MV-4-11 (cell line): ENCODE measurements around the gene SIVA1.

Experiments
- DNase-seq: peaks from one replicate; lab custom pipeline; 2025; lab: John Stamatoyannopoulos, UW

The SIVA1 gene

DNA sequence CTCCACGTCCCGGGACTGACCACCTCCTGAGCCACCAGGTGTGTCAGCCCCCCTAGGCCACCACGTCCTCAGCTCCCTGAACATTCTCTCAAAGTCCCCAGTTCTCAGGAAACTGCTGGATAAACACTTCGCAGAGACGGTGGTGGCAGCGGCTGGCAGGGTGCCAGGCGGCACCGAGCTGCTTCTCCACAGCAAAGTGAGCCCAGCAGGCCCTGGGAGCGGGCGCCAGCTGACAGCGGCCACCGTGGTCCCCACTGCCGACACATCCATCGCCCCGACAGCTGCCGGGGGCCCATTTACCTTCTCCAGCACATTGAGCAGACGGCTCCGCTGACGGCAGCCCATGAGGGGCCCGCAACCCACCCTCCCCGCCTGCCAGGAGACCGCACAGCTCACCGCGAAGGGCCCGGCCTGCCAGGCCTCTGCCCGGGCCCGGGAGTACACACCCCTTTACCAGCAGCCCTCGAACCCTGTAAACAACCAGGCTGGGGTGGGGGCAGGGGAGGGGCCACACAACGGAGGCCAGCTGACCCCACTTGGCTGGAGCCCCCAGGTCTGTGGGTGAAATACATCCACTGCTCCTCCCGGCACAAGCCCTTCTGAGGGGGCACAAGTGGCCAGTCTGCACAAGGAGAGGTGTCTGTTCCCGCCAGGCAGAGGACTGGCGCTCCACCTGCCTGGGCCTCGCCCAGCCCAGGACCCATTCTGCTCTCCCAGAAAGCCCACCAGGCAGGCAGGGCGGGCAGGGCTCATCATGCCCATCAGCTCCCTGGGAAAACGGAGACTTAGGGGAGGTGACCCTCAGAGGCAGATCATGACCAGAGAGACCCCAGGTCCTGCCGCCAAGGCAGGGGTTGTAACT lies 32.1 kb downstream of the SIVA1 start:
- no peak for DNase-seq

DNA sequence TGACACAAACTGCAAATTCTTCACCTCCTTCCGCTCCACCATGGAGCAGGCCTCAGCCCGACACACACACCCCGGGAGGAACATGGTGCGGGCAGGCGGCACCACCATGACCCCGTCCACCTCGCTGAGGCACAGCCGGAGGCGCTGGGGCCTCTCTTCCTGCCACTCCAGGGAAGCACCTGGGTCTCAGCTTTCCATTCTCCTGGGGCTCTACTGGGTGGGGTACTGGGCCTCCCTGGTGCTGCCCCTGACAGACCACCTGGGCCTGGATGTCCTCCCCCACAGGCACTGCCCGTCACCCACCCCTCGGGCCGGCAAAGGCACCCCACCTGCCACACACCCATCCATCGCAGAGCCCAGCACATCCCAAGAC lies 32.7 kb downstream of the SIVA1 start:
- DNase-seq = no peak

DNA sequence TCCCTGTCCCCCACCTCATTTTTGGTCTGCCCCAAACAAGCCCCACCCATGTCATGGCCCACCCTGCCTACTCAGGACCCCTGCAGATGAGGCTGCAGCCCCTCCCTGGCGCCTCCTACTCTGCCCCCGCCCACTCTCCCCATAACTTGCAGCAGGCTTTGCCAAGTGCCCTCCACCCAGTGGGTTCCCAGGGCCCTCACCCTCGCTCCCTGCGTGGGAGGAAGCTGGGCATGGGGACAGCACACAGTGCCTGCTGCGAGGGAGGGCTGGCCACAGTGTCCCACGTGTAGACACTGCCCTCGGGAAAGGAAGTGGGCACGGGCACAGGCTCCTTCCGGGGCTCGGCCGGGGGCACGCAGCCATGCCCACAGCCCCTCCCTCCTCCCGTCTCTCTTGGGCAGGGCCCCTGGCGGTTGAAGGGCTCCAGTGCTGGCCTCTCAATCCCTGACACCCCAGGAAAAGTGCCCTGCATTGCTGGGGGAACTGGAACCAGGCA lies 33.2 kb downstream of the SIVA1 start:
- DNase-seq = no peak

DNA sequence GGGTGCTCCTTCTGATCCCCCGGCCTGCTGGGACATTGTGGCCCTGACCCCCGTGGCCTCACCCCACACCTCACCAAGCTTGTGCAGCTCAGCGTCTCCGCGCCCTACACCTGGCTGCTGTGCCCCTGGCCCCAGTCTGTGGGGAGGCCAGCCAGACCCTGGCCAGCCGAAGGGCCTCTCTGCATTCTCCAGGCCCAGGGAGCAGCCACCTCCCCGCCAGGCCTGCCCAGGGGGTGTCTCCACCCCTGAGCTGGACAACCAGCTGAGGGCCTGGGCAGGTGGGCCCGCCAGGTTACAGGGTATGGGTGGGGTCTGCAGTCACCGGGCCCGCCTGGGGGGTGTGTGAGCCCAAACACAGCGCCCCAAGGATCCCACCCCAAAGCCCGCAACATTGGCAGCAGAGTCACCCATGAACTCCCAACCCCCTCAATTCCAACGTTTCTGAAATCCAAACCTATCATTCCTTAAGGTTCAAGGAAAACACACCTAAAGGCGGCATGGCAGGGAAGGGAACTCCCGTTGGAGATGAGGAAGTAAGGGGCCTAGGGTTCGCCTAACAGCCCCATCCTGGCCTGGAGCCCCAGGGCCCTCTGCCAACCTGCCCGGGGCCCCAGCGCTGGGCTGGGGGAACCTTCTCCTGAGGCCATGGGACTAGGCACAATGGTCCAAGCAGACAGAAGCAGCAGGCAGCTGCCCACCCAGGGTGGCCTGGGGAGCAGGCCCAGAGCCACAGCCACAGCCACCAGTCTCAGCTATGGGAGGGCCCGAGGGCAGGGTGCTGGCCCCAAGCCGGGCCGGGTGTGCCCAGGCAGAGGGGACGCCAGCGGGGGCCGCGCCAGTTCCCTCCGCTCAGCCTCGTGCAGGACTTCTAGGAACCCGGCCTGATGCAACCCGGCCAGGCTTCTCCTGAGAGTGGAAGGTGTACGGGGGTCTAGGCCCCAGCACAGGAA lies 34.1 kb downstream of the SIVA1 start:
- no peak for DNase-seq

DNA sequence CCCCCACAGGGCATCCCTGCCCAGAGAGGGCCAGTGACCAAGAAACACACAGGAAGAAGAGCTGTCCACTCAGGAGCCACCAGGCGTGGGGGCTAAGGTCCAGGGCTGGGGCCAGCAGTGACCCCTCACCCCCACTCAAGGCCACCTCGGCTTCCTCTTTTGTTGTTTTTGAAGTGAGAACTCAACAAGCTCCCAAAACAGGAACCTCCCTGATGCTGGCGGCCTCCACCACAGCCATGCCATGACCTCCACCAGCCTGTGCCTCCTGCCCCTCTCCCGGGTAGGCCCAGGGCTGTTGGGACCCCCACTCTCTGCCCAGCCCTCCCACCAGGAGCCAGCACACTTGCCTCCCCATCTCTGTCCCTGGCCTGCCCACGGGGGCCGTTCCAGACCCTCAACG lies 34.8 kb downstream of the SIVA1 start:
- peak; percentile 63 for DNase-seq

DNA sequence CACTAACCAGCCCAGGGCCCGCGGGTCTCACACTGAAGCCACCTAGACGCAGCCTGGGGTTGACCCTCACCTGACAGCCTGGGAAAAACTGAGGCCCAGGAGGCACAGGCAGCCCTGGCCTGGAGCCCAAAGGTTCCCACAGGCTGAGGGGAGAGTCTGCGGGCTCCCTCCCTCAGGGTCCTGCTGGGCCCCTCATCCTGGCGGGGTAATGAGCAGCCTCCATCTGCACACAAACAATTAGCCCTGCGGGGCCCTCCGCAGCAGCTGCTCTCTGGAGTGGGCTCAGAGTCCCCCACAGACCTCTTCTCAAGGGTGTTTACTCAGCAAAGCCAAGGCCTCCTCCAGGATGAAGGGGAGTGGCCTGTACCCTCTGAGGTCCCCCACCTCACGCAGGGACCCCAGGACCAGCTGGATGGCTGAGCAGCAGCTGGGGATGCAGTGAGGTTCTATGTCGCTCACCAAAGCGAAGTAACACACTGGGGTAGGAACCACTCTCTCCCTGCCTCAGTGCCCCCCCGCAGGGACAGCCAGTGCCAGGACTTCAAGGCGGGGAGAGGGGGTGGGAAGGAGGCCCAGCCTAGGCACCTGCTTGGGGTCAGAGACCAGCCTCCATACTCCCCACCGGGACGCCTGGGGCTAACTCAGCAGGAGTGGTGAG lies 35.3 kb downstream of the SIVA1 start:
- DNase-seq = no peak

DNA sequence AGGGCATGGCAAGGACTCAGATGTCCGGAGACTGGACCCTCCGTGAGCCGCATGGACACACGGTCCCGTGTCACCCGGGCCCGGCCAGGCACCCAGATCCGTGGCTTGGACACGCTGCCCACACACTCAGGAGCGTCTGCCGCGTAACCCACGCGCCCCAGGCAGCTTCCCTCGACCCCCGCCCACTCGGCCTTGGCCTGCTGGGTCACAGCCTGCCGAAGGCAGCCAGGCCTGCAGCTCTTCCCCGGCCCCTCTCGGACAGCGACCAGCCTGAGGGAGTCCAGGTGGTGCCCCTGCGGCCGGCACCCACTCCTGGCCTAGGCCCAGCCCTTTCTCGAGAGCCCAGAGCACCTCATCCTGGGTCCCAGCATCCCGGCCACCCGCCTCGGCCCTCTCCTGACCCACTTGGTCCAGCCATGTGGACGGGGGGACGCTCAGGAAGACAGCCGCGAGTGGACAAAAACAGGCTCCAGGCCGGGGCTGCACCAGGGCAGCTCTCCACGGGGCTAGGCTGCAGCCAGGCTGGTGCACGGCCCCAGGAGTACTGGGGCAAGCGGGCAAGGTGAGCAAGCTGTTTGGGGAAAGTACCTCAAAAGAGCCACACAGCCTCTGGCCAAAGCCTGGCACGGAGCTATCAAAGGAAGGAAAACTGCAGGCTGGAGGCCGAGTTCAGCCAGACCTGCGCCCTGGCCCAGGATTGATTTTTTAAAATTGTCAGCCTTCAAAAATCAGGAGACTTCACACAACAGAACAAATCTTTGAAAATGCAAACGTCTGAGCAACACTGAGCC lies 36.1 kb downstream of the SIVA1 start:
- DNase-seq = no peak

DNA sequence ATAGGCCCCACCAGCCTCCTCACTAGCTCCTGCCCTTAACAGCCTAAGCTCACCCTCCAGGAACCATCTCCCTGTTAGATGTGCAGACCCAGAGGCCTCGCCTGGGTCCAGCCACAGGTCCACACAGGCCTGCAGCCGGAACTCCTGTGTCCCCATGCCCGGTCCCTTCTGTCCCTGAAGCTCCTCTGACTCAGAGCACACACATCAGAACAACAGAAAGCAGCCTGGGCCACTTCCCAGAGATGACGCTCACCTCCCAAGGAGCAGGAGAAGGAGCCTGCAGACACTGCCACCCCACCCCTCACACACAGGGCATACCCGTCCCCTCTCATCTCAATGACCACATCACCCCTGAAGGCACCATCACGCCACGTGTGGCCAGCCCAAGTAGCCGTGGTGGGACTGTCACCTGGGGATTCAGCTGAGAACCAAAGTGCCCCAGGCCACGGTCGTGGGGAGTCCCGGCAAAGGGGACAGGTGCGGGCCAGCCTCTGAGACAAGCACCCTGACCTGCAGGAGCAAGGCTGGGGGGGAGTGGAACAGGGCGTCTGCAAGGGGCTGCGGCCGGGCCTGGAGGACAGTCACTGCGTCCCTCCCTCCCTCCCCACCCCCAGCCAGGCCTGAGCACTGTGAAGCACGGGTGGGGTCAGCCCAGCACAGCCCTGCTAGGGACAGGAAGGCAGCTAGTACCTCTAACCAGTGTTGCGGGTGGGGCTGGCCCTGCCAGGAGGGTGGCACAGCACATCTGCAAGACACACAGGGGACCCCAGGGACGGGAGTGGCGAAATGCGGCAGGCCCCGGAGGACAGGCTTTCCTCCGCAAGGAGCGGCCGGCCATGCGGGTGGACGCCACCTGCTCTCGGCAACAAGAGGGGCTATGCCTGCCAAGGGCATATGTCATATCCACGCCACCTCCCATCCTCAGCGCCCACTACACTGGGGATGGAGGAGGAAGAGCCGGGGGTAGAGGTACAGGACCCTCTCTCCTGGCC lies 37.1 kb downstream of the SIVA1 start:
- DNase-seq = no peak

DNA sequence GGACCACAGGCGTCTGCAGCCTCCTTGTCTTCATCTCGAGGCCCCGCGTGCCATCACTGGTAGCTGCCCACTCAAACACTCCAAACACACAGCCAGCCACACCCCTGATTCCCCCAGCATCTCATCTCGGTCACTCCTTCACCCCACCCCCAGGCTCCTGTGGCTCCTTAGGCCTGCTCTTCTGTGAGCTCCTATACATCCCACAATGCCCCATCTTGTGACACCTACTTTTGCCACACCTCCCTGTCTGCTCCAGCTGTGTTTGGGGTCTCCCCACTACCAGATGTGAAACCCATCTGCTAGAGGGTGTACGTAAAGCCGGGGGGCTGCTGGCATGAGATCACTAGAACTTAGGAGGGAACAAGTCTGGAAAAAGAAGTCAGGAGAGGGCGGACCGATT lies 38.5 kb downstream of the SIVA1 start:
- DNase-seq = no peak

DNA sequence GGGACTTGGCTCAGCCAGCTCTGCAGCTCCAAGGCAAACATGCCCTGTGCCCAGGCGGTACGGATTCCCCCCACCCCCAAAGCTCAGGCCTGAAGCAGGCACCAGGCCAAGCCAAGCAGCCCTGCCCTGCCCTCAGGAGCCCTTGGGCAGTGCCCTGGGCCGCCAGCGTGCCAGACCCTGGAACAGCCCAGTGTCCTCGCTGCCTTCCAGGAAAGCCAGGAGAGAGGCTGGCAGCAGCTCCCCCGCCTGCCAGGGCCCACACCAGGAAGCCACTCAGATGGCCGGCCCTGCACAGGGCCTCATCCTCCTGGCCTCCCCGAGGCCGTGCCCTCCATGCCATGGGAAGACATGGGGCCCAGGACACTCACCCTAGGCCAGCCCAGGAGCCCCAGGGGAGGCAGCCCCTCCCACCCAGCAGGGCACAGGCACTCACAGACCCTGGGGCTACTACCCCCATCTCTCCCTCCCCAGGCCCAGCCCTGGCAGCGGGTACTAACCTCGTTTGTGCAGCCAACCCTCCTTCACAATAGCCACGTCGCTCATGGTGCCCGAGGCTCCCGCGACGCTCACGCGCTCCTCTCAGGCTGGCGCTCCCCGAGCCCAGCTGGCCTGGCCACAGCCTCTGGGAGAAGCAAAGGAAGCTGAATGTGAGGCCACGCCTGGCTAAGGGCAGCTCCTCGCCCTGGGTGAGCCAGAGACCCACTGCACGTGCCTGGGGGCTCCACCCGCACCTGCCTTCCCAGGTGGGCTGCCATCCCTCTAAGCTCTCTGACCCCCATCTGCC lies 39.3 kb downstream of the SIVA1 start:
- DNase-seq = no peak

DNA sequence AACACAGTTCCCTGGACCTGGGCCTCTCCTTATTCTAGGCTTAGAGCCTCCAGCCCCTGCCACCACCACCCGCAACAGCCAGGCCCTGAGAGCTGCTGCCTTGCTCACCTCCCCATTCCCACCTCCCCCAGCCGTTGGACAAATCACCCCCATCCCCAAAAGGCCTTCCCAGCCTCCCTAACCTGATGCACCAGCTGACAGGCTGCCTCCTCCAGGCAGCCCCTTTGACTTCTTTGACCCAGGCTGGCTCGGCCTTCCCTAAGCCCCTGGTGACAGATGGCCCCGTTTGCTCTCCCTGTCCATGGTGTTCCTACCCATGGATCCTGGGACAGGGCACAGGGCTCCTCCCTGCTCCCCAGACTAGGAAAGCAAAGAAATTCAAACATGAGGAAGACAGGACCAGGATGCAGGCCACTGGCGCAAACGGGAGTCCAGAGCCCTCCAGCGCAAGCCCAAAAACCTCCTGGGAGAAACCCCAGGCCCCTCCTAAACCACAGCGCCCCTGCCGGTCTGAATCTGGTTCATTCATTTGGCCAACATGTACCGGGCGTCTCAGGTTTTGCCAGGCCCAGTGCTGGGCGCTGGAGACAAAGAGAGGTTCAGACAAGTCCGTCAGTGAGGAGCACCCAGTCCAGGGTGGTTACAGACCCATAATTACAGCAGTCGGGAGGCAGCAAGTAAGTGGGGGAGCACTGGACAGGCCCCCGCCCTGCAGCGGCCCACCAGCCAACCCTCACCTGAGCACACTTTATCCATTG lies 40.2 kb downstream of the SIVA1 start:
- DNase-seq = no peak

DNA sequence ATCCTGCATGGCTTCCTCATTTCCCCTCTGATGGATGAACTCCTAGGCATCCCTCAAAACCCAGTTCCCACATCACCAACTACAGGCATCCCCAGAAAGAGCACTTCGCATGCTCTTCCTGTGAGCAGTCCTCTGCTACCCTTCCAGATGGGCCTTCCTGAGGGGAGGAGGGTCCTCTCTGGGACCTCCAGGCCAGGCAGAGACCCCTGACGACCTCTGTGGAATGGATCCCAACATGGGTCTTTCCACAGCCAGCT lies 40.7 kb downstream of the SIVA1 start:
- DNase-seq = no peak

DNA sequence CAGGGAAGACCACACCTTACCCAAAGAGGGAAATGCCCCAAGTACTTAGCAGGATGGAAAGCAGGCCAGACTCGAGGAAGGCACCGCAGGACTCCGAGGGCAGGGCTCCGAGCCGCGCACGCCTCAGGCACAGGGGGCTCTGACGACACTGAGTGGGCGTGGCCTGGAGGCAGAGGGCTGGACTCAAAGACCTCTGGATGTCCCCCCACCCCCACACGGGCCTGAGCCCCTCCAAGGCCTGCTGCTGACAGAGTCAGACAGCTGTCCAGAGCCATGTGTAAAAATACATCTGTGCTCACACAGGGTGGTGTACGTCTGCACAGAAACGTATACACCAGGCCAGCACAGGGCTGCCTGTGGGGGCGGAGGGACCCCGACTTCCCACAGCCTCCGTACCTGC lies 41.2 kb downstream of the SIVA1 start:
- peak; percentile 27 for DNase-seq

DNA sequence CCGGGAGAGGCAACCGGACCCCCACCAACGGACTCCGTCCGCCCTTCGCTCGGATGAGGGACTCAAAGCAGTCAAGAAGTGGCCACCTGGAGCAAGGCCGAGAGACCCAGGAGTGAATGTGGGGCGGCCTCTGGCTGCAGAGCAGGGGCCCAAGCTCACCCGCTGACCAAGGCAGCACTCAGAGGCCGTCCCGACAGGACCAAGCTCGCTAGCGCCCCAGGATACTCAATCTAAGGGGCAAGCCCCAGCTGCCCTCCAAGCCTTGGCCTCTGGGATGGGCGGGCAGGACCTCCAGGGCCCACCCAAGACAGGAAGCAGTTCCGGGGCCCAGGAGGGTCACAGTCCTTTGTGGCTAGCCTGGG lies 41.7 kb downstream of the SIVA1 start:
- no peak for DNase-seq

DNA sequence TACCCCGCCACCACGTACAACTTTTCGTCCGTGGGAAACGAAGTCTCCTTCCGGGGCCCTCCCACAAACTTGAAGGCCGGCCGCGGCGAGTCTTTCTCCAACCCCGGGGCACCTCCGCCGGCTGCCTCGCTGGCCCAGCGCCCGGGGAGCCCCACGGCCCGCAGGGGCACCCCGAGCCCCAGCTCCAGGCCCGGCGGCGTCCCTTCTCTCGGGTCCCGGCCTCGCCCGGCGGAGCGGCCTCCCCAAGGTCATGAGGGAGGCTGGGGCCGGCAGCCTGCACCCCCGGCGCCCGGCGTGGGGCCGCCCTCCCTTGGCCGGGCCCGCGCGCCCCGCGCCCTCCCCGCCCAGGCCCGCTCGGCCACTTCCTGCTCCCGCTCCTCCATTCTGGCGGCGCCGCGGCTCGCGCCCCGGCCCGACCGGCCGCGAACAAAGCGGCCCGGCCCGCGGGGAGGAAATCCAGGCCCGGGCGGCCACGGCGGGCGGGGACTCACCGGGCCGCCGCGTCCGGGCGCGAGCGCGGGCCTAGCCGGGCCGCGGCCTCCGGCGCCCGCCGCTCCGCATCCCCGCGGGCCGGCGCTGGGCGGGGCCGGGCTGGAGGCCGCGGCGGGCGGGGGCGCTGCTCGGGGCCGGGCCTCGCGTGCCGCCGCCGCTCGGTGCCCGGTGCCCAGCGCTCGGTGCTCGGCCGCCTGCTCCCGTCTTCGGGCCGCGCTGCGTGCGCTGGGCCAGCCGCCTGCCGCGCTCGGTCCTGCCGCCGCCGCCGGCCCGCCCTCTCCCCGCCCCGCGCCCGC lies 42.2 kb downstream of the SIVA1 start, which contains the start of gene AKT1:
AKT1 (minus strand) TSS at position 756 of the 788 bp plus-strand sequence. CDS start 3,105 bp downstream, outside the sequence.
- no peak for DNase-seq

DNA sequence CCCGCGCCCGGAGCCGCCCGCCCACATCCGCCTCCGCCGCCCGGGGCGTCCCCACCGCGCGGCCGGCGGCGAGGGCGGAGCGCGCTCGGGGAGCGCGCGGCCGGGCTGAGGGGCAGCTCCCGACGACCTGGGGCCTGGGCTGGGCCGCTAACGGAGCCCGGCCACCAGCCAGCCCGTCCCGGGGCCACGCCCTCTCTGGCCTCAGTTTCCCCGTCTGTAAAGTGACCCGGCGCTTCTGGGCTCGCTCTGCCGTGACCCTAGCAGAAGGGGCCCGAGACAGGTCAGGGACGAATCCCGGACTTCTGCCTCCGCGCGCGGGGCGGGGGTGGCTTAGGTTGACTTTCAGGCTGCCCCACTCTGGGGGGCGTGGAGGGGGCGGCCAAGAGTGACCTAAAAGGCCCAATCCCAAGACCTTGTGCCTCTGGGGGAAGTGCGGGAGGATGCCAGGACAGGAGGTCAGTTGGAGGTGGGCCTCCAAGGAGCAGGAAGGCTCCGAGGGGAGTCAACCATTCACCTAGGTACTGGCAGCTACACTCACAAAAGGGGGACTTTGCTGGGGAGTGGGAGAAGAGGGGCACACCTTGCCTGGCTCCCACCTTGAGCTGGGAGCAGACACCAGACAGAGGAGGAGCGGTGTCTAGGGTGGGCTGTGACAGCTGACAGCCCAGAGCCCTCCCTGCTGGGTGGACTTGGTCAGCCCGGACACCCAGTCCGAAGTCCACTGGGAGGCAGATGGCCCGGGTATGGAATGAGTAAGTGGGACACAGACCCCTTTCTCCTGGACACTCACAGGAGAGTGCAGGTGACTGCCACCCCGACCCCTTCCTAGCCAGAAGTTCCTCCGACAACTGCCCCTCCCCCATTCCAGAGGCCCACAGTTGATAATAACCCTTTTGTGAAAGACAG lies 43.1 kb downstream of the SIVA1 start:
- DNase-seq = no peak

DNA sequence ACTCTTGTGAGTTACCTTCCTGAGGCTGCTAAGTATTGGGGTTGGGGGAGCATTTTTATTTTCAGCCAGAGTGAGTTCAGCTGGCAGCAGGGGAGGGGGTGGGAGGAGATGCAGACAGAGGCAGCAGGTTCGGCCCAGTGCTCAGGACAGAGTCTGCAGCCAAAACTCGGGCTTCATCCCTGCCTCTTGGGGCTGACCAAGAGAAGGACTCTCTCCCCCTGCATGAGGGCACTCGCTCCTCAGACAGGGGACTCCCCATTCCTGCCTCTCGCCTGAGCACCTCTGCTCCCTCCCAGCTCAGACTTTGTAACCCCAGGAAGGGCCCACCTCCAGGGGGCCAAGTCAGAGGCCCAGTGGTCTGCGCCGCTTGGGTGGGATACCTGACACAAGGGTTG lies 43.7 kb downstream of the SIVA1 start:
- DNase-seq = no peak
